ENCODE data around the gene DLGAP3.

DLGAP3 gene

GRCh38 chr1:34976384-34977209 is 47.1 kb upstream of the DLGAP3 start:
- TF ChIP-seq FOXP2 (optimal IDR thresholded peaks at IDR 0.05; ENCODE audit: borderline replicate concordance, extremely low read depth, extremely low read length, insufficient read depth) = no peak
- TF ChIP-seq POLR2AphosphoS5 (IDR thresholded peaks at IDR 0.05; ENCODE audit: low read depth, low read length) = no peak
- TF ChIP-seq TAF1 (IDR thresholded peaks at IDR 0.05; ENCODE audit: borderline replicate concordance, insufficient read depth, low read length) = no peak
- TF ChIP-seq REST (IDR thresholded peaks at IDR 0.05; ENCODE audit: insufficient read depth in 1 of 2, low read depth in 2 of 2, low read length in 2 of 2) = no peak
- TF ChIP-seq SIN3A (IDR thresholded peaks at IDR 0.05; ENCODE audit: borderline replicate concordance, insufficient read depth, low read length) = no peak

GRCh38 chr1:34975771-34976170 is 46.3 kb upstream of the DLGAP3 start:
- TF ChIP-seq POLR2AphosphoS5 (IDR thresholded peaks at IDR 0.05; ENCODE audit: low read depth, low read length) (no peak), FOXP2 (optimal IDR thresholded peaks at IDR 0.05; ENCODE audit: borderline replicate concordance, extremely low read depth, extremely low read length, insufficient read depth) (no peak), TAF1 (IDR thresholded peaks at IDR 0.05; ENCODE audit: borderline replicate concordance, insufficient read depth, low read length) (no peak), SIN3A (IDR thresholded peaks at IDR 0.05; ENCODE audit: borderline replicate concordance, insufficient read depth, low read length) (no peak), REST (IDR thresholded peaks at IDR 0.05; ENCODE audit: insufficient read depth in 1 of 2, low read depth in 2 of 2, low read length in 2 of 2) (no peak)

- TF ChIP-seq SIN3A (IDR thresholded peaks at IDR 0.05; ENCODE audit: borderline replicate concordance, insufficient read depth, low read length) (no peak), REST (IDR thresholded peaks at IDR 0.05; ENCODE audit: insufficient read depth in 1 of 2, low read depth in 2 of 2, low read length in 2 of 2) (no peak), POLR2AphosphoS5 (IDR thresholded peaks at IDR 0.05; ENCODE audit: low read depth, low read length) (no peak), FOXP2 (optimal IDR thresholded peaks at IDR 0.05; ENCODE audit: borderline replicate concordance, extremely low read depth, extremely low read length, insufficient read depth) (no peak), TAF1 (IDR thresholded peaks at IDR 0.05; ENCODE audit: borderline replicate concordance, insufficient read depth, low read length) (no peak)
Observed at GRCh38 chr1:34975338-34975737, 45.9 kb upstream of the DLGAP3 start.

- TF ChIP-seq SIN3A (IDR thresholded peaks at IDR 0.05; ENCODE audit: borderline replicate concordance, insufficient read depth, low read length) (no peak), POLR2AphosphoS5 (IDR thresholded peaks at IDR 0.05; ENCODE audit: low read depth, low read length) (no peak), TAF1 (IDR thresholded peaks at IDR 0.05; ENCODE audit: borderline replicate concordance, insufficient read depth, low read length) (no peak), FOXP2 (optimal IDR thresholded peaks at IDR 0.05; ENCODE audit: borderline replicate concordance, extremely low read depth, extremely low read length, insufficient read depth) (no peak), REST (IDR thresholded peaks at IDR 0.05; ENCODE audit: insufficient read depth in 1 of 2, low read depth in 2 of 2, low read length in 2 of 2) (no peak)
Observed at GRCh38 chr1:34974626-34975025, 45.2 kb upstream of the DLGAP3 start.
